Lower leg skin (tissue), 4 donors: ENCODE data around the gene AK5. TPM values are rescaled to one million over a fixed set of nuclear protein-coding genes. Genes with fewer than 3 reads are reported as not detected.

Experiments
- DNase-seq, 2 donors: peaks; one replicate each; pipeline ENCODE4 v3.0.0-alpha.2; 2019; ENCODE audit warnings: low spot score in 2 of 2
- H3K4me3 ChIP-seq: fragments of 200-600 bp; sonication (generic); 2 replicates; pipeline ENCODE4 v1.5.1; 2017; ENCODE audit warnings: mild to moderate bottlenecking, low read depth; ENCODE audit not compliant: poor library complexity, severe bottlenecking
- POLR2A ChIP-seq, 2 donors: fragments of 450-650 bp; IDR thresholded peaks; one replicate each; pipeline ENCODE4 v1.6.1; 2016 to 2017; ENCODE audit warnings: antibody characterized with exemption in 2 of 2, mild to moderate bottlenecking in 1 of 2, moderate library complexity in 1 of 2
- WGBS, 2 donors: methylation state at CpG; one replicate each; pipeline ENCODE4 v1.1.5; 2018; 5-methylcytosine and 5-hydroxymethylcytosine counted together
- intact Hi-C: fragments of 100-400 bp; cut with DNase I; formaldehyde crosslinking; loops from one replicate; pipeline ENCODE4 v1.15.0; 2023; ENCODE audit warnings: low total_unique reads
- total RNA-seq, 4 donors: library from RNA; depleted of rRNA; stranded (reverse); fragments of >200 nt; gene quantifications; one replicate each; pipeline ENCODE4 v1.1.0, GENCODE V29; 2016
- TF ChIP-seq, protein P1 (sequence below), 3 donors: fragments of 450-650 bp; IDR thresholded peaks; one replicate each; pipeline ENCODE4 v1.5.1; 2016; ENCODE audit warnings: antibody characterized with exemption in 3 of 3, mild to moderate bottlenecking in 3 of 3, moderate library complexity in 2 of 3

The AK5 gene
- total RNA-seq, 4 donors from 2014 or later, result 0.08 to 2.6 (median 1.7) TPM

DNA sequence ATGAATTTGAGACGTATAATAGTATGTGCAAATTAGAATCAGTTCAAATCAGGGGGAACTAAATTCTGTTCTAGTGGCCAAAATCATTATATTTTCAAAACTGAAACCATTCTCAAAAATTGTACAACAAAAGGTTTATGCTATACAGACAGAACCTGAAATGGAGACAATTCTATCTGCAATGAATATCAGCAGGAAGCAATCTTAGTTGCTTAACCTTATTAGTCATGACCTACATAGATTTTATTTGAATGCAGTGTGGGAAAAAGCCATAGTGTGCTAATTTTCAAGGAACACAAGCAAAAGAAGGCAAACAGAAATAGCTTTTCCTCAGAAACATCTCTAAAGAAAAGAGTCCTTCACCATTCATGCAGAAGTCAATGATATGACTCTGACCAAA, 6.5 kb downstream of the AK5 start:
- no peak overlapping the region for H3K4me3 ChIP-seq
- intact Hi-C loops, result no loop called here
- TF ChIP-seq, protein P1, sequence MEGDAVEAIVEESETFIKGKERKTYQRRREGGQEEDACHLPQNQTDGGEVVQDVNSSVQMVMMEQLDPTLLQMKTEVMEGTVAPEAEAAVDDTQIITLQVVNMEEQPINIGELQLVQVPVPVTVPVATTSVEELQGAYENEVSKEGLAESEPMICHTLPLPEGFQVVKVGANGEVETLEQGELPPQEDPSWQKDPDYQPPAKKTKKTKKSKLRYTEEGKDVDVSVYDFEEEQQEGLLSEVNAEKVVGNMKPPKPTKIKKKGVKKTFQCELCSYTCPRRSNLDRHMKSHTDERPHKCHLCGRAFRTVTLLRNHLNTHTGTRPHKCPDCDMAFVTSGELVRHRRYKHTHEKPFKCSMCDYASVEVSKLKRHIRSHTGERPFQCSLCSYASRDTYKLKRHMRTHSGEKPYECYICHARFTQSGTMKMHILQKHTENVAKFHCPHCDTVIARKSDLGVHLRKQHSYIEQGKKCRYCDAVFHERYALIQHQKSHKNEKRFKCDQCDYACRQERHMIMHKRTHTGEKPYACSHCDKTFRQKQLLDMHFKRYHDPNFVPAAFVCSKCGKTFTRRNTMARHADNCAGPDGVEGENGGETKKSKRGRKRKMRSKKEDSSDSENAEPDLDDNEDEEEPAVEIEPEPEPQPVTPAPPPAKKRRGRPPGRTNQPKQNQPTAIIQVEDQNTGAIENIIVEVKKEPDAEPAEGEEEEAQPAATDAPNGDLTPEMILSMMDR (IDR thresholded peaks at IDR 0.05), result no peak
- TF ChIP-seq POLR2A (IDR thresholded peaks at IDR 0.05), result no peak
- DNase-seq, result no peak
- 86 to 87% methylated on average over 1 of the region's 1 CpG for WGBS, 2 donors

DNA sequence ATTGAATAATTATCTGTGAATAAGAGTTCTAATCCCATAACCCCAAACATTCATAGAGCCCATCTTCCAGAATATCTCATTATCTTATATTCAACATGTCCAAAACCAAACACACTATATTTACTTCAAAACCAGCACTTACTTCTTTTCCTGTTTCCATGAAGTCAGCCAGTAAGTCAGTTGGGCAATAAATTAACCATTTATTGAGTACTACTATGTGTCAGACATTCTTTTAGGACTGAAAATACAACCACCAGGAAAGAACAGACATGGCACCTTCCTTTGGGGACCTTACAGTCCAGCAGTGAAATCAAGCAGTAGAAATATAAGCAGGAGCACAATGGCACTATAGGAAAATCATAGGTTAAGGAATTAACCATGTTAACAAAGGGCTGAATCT, 8.8 kb downstream of the AK5 start:
- DNase-seq, result no peak
- TF ChIP-seq, protein P1 (IDR thresholded peaks at IDR 0.05), result no peak
- no peak for TF ChIP-seq POLR2A (IDR thresholded peaks at IDR 0.05)
- intact Hi-C loops, result no loop called here
- H3K4me3 ChIP-seq, result no peak overlapping the region

DNA sequence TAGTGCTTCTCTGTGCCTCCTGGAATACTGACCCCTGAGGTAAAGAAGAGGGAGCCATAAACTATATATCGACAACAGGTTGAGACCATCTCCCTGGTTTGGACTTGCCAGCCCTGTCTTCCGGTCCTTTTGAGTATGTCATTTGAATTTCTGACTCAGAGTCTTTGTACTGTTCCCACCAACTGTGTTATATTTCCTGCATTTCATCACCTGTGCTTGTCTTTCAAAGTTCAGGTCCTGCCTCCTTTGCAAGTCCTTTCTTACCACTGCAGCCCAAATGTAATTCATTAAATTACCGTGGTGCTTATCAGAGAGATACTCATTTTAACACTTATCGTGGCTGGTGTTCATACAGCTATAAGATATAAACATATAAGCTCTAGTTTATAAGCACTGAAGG, 10.7 kb downstream of the AK5 start:
- WGBS, 2 donors, result 83% methylated on average over 4 of the region's 4 CpGs
- TF ChIP-seq, protein P1 (IDR thresholded peaks at IDR 0.05), result no peak
- no peak for TF ChIP-seq POLR2A (IDR thresholded peaks at IDR 0.05)
- H3K4me3 ChIP-seq, result no peak overlapping the region
- no peak for DNase-seq
- intact Hi-C loops, result no loop called here

DNA sequence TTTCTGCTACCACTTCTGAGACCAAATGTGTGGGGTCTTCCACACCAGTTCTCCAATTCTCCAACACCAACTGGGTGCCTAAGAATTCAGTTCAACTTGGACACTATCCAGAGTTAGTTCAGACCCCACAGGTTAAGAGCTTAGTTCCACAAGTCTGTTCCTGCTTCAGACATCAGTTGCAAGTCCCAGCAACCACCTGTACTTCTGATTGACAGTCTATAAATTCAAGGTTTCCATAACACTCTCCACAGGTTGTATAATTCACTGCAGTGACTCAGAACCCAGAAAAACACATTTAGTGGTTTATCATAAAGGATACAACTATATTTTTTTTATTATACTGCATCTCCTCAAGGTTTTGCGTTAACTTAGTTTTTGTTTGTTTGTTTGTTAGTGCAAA, 18.7 kb downstream of the AK5 start:
- WGBS, 2 donors, result 75 to 76% methylated on average over 1 of the region's 1 CpG

DNA sequence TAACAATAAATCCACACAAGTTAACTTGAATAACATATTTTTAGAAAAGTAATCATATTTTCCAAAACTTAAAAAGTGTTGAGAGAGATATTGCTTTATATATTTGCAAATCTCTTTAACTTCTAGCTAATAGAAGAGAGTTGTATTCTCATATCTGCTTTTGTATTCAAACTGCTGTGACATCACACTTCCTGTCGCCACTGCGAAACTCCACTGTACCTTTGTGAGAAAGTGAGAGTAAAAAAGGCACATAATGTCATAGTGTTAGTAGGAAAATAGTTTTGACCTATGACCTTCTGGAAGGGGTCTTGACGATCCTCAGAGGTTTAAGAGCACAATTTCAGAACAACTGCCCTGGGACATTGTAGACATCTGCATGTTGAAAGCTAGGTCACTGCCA, 21.6 kb downstream of the AK5 start:
- intact Hi-C loops, result no loop called here
- TF ChIP-seq, protein P1 (IDR thresholded peaks at IDR 0.05), result no peak
- TF ChIP-seq POLR2A (IDR thresholded peaks at IDR 0.05), result no peak
- 61 to 64% methylated on average over 3 of the region's 3 CpGs for WGBS, 2 donors
- DNase-seq, result no peak
- no peak overlapping the region for H3K4me3 ChIP-seq

More for the DNA sequence above, 18.7 kb downstream of the AK5 start:
- TF ChIP-seq, protein P1 (IDR thresholded peaks at IDR 0.05), result no peak
- no peak for TF ChIP-seq POLR2A (IDR thresholded peaks at IDR 0.05)
- H3K4me3 ChIP-seq, result no peak overlapping the region
- DNase-seq, result no peak
- intact Hi-C loops, result no loop called here

DNA sequence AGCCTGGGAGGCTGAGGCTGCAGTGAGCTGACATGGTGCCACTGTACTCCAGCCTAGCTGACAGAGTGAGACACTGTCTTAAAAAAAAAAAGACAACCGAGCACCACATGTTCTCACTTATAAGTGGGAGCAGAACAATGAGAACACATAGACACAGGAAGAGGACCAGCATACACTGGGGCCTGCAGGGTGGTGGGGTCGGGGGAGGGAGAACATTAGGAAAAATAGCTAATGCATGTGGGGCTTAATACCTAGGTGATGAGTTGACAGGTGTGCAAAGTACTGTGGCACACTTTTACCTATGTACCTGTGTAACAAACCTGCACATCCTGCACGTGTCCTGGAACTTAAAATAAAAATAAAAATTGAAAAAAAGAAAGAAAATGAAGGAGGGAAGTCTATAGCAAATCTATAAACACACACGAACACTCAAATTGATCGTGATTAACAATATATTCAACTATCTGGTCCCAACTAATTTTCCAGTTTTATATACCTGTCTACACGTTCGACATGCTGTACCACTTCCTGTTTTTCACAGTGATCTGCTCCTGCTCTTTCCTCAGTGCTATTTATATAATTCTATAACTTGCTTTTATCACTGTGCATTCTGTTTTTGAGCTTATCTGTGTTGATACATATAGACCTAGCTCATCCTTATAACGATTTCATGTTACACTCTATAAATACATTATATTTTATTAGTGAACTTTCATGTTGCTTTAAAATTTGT, 27.2 kb downstream of the AK5 start:
- intact Hi-C loops, result no loop called here
- H3K4me3 ChIP-seq, result no peak overlapping the region
- 53 to 57% methylated on average over 8 of the region's 8 CpGs for WGBS, 2 donors
- TF ChIP-seq, protein P1 (IDR thresholded peaks at IDR 0.05), result no peak
- no peak for TF ChIP-seq POLR2A (IDR thresholded peaks at IDR 0.05)
- DNase-seq, result no peak
